Kidney epithelial cell (primary cell): ENCODE data around the gene SRMS. TPM values are rescaled to one million over a fixed set of nuclear protein-coding genes. Genes with fewer than 3 reads are reported as not detected.
"Not testable (repeated sequence)": the region's sequence is repeated elsewhere in the genome, so short reads cannot be mapped to it uniquely, and the experiment has no call there.

Source experiments
- DNase-seq: peaks from one replicate; pipeline ENCODE4 v3.0.0-alpha.2; 2010; ENCODE audit warnings: low read depth
- H3K27me3 ChIP-seq: 2 replicates; pipeline ENCODE4 v1.6.0; 2011; ENCODE audit warnings: low read length; ENCODE audit not compliant: control insufficient read depth, insufficient read depth
- H3K36me3 ChIP-seq: 2 replicates; pipeline ENCODE4 v1.5.1; 2011; ENCODE audit warnings: low read length; ENCODE audit not compliant: control insufficient read depth, insufficient read depth
- H3K4me3 ChIP-seq: 2 replicates; pipeline ENCODE4 v1.5.1; 2011; ENCODE audit warnings: low read depth, mild to moderate bottlenecking, control low read depth, low read length
- total RNA-seq: library from RNA; depleted of rRNA; stranded (reverse); fragments of >200 nt; gene quantifications from 2 replicates; pipeline ENCODE4 v1.2.3, GENCODE V29; 2015
- TF ChIP-seq, protein P1 (sequence below): IDR thresholded peaks from 2 replicates; pipeline ENCODE4 v1.5.1; 2011; ENCODE audit warnings: mild to moderate bottlenecking, moderate library complexity, low read length, control low read depth, inconsistent platforms; ENCODE audit not compliant: insufficient read depth, poor library complexity, severe bottlenecking

Gene SRMS
- total RNA-seq, 1 donor from 2014 or later = not detected

DNA sequence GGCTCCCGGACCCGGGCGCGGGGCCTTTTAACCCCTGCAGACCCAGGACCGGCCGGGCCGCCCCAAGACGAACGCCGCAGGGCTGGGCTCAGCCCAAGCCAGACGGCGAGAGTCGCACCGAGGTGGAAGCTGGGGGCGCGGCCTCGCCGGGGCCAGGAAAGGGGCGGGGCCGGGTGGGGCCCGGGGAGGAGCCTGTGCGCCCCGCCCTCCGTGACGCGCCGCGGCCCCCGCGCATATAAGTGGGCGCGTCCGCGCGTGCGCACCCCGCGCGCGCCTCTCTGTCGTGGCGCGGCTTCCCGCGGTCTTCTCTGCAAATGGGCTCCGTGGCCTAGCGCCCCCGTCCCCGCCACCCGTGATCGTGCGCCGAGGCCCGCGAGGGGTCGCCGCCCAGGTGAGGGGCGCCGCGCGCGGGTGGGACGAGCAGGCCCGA lies 27.0 kb downstream of the SRMS start, which contains the start of gene PPDPF:
Gene PPDPF (plus strand): TSS at position 262 of the 430 bp plus-strand sequence. CDS start 544 bp downstream, outside the sequence.
- Histone ChIP-seq H3K27me3 (peaks cover 2% of the 10 kb centered on the region), H3K36me3 (peaks cover 8% of the 10 kb centered on the region), H3K4me3 (peak within 1 kb of the TSS; percentile 86)
- TF ChIP-seq, protein P1, sequence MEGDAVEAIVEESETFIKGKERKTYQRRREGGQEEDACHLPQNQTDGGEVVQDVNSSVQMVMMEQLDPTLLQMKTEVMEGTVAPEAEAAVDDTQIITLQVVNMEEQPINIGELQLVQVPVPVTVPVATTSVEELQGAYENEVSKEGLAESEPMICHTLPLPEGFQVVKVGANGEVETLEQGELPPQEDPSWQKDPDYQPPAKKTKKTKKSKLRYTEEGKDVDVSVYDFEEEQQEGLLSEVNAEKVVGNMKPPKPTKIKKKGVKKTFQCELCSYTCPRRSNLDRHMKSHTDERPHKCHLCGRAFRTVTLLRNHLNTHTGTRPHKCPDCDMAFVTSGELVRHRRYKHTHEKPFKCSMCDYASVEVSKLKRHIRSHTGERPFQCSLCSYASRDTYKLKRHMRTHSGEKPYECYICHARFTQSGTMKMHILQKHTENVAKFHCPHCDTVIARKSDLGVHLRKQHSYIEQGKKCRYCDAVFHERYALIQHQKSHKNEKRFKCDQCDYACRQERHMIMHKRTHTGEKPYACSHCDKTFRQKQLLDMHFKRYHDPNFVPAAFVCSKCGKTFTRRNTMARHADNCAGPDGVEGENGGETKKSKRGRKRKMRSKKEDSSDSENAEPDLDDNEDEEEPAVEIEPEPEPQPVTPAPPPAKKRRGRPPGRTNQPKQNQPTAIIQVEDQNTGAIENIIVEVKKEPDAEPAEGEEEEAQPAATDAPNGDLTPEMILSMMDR = no peak
- no peak for DNase-seq

DNA sequence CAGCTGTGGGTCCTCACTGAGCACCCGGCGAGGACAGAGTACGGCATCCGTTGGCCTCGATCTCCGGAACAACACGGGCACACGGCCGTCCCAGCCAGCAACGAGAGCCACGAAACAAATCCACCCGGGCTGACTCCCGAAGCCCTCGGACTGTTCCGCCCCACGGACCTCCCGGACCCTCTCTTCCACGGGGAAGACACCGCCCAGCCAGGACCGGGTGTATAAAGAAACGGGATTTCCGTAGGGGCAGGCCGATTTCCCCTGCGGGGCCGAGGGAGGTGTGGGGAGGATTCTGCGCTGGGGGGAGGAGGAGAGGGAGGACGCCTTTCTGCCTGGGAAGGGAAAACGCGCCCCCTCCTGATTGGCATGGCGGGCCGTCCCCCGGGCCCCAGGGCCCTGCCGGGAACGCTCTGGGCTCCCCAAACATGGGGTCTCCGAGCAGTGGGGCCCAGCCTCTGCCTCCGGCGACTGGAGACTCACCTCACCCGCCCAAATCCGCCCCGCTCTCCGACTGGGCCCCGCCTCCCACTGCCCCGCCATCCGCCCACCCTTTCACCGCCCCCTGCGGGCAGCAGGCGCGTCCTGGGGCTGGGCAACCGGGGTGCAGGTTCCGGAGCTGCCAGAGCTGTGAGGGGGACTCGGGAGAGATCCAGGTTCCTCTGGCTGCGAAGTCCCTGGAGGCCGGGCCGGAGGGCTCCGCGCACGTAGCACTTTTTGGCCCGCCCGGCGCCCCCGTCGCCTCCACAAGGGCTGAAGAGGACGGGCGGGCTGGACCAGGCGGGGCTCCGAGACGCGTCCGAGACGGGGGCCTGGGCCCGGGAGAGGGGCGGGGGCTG lies 27.7 kb downstream of the SRMS start:
- peak overlapping the region; percentile 86 for H3K4me3 ChIP-seq
- no peak for DNase-seq
- H3K27me3 ChIP-seq = peaks cover 2% of the 10 kb centered on the region
- H3K36me3 ChIP-seq = peaks cover 8% of the 10 kb centered on the region
- TF ChIP-seq, protein P1 = peak; percentile 34

DNA sequence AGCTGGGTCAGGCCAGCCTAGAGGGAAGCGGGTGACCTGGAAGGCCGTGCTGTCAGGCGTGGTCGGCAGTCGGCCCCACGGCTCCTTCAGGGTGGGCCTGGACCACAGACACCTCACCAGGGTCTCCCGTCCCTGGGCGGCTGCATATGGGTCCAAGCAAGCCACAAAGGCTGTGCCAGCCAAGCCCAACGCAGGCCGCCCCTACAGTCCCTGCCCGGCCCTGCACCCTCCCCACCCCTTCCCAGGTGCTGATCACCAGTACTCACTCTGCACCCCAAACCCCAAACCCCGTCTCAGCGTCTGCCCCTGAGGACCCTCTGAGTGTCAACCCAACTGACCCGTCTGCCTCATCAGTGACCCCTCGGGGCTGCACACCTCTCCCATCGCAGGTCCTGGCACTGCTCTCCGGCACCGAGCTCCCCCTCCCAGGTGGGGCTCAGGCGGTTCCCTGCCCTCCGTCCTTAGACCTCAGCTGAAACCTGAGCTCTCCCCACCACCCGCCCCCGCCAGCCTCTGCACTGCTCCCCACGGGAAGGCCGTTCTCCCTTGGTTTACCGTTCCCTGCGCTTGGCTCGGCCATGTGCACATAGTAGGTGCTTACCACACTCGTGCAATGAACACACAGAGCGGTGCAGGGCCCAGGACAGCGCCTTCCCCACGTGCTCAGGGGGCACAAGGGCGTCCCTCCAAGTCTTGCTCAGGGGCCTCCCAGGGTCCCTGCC lies 28.4 kb downstream of the SRMS start:
- Histone ChIP-seq H3K4me3 (peak overlapping the region; percentile 86), H3K27me3 (peaks cover 2% of the 10 kb centered on the region), H3K36me3 (peaks cover 8% of the 10 kb centered on the region)
- TF ChIP-seq, protein P1 = no peak
- no peak for DNase-seq

DNA sequence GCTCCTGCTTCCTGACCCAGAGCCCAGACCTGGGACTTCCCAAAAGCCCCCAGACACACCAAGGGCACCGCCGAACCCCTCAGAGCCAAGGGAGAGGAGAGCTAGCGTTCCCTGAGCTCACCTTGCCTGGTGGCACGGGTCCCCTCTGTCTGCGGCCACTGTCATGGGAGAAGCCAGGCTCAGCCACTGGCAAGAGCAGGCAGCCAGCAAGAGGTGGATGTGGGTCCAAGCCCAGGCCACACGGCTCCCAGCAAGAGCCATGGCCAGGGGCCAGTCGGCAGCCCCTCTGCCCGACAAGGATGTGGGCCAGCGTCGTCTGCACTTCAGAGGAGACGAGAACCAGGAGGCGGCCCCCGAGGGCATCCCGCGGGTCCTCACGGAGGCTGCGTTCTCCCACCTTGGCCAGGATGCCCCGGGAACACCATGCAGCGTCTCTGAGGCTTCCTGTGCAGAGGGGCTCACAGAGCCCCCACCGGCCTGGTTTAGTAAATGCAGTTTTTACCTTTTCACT lies 29.1 kb downstream of the SRMS start:
- H3K27me3 ChIP-seq = peaks cover 2% of the 10 kb centered on the region
- TF ChIP-seq, protein P1 = peak; percentile 15
- no peak overlapping the region for H3K4me3 ChIP-seq
- DNase-seq = no peak
- peaks cover 7% of the 10 kb centered on the region for H3K36me3 ChIP-seq

DNA sequence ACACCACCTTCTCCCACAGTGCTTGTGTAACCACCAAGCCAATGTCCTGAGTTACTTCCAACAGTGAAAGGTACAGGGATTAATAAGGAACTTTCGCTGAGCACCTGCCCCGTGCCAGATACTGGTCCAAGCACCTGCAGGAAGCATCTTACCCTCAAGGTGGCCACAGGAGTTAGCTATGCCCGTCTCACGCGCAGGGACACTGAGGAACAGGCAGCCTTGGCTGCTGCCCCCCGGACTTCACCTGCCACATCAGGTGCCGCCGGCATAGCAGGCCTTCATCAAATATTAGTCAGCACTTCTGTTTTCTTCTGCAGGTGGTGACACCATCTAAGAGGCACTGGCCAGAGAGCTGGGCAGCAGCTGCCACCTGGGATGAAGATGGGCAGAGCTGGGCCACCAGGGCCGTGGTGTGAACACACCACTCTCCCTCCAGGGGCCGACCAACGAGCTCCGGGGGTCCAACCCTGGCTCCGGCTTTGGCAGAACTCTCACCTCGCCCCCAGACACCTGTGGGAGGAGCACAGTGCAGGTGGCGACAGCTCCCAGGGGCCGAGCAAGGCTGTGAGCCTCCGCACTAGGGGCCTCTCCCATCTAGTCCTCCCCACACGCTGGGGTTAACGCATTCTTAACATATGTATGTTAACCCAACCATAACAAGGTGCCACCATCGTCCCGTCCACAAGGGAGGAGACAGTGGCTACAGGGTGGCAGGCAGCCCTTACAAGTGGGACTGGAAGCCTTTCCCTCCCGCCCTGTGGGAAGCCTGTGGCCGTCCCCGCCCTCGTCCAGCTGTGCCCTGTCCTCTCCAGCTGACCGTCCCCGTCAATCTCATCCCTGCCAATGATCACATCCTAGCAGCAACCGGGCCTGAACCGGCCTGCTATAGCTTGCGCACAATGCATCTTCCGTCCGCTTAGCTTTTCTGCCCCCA lies 29.9 kb downstream of the SRMS start:
- Histone ChIP-seq H3K4me3 (no peak overlapping the region), H3K36me3 (peaks cover 2% of the 10 kb centered on the region), H3K27me3 (peaks cover 2% of the 10 kb centered on the region)
- DNase-seq = no peak
- TF ChIP-seq, protein P1 = no peak

DNA sequence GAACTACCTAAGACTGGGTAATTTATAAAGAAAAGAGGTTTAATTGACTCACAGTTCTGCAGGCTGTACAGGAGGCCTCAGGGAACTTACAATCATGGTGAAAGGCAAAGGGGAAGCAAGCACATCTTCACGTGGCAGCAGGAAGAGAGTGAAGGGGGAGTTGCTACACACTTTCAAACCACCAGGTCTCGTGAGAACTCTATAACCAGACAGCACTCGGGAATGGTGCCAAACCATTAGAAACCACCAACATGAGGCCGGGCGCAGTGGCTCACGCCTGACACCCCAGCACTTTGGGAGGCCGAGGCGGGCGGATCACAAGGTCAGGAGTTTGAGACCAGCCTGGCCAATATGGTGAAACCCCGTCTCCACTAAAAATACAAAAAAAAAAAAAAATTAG lies 33.0 kb downstream of the SRMS start:
- not testable (repeated sequence) for DNase-seq, H3K36me3 ChIP-seq, H3K27me3 ChIP-seq, H3K4me3 ChIP-seq
